Stimulated activated naive CD4-positive, alpha-beta T cell treated with Interleukin-2 at 50 U/mL for 16 hours (primary cell): ENCODE data around the gene COMTD1.
"Not testable (repeated sequence)": the region's sequence is repeated elsewhere in the genome, so short reads cannot be mapped to it uniquely, and the experiment has no call there.

Experiments
- DNase-seq: peaks from one replicate; lab custom pipeline; 2025; lab: John Stamatoyannopoulos, UW

The COMTD1 gene

DNA sequence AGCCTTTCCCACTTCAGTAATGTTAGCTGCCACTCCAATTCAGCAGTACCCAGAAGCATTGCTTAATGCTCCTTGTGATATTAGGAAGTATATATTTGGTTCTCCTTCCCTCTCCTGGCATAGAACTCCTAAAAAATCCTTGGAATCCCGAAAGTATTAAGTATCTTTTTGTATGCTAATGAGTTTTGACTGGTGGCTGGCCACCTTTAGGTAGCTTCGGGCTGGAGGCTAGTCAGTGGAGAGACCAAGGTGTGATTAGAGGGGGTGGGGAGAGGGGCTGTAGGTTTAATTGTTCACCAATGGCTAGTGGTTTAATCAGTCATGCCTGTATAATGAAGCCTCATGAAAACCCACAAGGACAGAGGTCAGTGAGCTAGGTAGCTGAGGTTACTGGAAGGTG is 12.2 kb downstream of the COMTD1 start:
- no peak for DNase-seq

- not testable (repeated sequence) for DNase-seq
These were observed 14.3 kb downstream of the COMTD1 start for GRCh38 chr10:75221492-75221891.

- no peak for DNase-seq
These were observed 15.5 kb downstream of the COMTD1 start for GRCh38 chr10:75220274-75220673.

DNA sequence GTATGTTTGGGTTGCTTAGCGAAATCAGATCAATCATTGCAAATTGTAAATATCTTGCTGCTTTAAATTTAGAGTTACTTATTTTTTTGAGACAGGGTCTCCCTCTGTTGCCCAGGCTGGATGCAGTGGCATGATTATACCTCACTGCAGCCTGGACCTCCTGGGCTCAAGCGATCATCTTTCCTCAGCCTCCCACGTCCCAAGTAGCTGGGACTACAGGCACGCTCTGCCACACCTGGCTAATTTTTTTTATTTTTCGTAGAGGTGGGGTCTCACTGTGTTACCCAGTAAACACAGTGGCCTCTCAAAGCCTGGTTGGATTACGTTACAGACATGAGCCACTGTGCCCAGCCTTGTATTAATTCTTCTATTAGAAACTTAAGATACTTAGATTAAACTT is 23.4 kb downstream of the COMTD1 start:
- DNase-seq: no peak

DNA sequence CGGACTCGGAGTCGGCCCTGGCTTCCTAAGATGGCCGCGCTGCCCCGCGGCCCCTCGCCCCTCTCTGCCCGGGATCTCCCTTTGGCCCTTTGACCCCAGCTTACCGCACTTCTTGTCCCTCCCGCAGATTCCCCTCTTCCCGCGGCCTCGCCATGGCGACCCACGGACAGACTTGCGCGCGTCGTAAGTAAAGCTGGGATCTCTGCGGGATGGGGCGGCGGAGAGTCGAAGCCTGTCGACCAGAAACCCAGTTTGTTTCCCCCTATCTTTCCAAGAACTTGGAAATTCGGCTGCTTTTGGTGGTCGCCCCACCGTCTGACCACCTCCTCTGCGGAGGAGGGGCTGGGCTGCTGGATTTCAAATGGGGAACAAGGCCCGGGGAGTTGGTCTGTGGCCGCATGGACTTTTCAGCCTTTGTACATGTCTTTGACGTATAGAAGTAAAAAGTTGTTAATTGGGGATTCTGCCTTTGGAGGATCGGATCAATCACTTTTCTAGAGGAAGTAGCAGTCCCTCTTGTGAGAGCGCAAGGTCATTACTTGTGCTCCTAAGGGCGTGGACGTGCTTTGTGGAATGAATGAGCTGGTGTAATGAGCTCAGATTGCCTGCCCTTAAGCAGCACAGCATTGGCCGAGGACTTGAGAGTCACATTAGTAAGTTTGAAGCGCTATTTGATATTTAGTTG is 24.6 kb downstream of the COMTD1 start:
- peak; percentile 34 for DNase-seq

GRCh38 chr10:75210282-75211006 is 25.3 kb downstream of the COMTD1 start, which contains the start of gene VDAC2:
VDAC2 (plus strand) TSS chr10:75210796; CDS start chr10:75211159, 363 bp downstream.
- peak; percentile 92 for DNase-seq

- DNase-seq: peak; percentile 78
These were observed 25.9 kb downstream of the COMTD1 start for GRCh38 chr10:75209921-75210281.

- no peak for DNase-seq
These were observed 26.5 kb downstream of the COMTD1 start for GRCh38 chr10:75209086-75209920.

DNA sequence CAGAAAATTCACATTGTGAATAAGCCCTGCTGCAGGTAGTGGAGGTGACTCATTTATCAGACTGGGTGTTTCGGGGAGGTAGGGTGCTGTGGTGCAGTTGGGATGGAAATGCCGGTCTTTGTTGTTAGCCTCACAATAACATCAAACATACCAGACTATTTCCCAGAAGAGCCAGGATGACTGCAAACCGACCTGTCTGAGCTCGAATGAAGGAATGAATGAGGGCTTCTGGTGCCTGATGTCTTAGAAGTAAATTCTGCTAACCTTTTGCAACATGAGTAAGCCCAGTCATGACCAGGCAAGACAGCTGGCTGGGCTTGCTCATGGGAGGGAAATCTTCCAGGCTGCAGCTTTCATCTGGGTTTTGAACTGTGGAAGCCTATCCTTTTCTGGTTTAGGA is 27.6 kb downstream of the COMTD1 start:
- no peak for DNase-seq

GRCh38 chr10:75207857-75208144 is 28.0 kb downstream of the COMTD1 start:
- no peak for DNase-seq

DNA sequence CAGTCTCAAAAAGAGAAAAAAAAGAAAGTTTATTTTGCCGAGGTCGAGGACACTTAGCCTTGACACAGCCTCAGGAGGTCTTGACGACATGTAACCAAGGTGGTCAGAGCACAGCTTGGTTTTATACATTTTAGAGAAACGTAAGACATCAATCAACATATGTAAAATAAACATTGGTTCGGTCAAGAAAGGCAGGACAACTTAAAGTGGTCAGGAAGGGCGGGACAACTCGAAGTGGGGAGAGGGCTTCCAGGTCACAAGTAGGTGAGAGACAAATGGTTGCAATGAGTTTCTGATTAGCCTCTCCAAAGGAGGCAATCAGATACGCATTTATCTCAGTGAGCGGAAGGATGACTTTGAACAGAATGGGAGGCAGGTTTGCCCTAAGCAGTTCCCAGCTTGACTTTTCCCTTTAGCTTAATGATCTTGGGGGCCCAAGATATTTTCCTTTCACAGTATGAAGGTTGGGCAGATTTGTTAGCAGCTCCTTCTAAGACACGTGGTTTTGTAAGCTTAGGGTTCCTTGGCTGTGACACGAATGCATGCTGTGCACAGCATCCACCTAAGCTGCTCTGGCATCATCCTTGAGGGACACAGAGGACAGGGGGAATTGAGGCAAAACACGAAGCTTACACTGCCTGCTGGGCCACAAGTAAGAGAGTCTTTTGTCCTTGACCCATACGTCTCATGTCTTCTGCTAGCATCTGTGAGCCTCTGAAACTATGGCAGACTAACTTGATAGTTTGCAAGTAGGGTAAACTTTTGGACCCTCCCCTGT is 28.5 kb downstream of the COMTD1 start:
- no peak for DNase-seq

DNA sequence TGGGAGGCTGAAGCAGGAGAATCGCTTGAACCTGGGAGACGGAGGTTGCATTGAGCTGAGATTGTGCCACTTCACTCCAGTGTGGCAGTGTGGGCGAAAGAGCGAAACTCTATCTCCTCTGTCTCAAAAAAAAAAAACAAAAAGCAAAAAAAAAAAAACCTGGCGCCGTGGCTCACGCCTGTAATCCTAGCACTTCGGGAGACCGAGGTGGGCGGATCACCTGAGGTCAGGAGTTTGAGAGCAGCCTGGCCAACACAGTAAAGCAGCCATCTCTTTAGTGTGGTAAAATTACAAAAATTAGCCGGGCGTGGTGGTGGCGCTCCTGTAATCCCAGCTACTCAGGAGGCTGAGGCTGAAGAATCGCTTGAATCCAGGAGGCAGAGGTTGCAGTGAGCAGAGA is 29.1 kb downstream of the COMTD1 start:
- DNase-seq: not testable (repeated sequence)

- DNase-seq: no peak
These were observed 29.8 kb downstream of the COMTD1 start for GRCh38 chr10:75205908-75206307.

GRCh38 chr10:75203724-75204123 is 32.0 kb downstream of the COMTD1 start:
- no peak for DNase-seq

- DNase-seq: not testable (repeated sequence)
These were observed 32.6 kb downstream of the COMTD1 start for GRCh38 chr10:75203046-75203620.

DNA sequence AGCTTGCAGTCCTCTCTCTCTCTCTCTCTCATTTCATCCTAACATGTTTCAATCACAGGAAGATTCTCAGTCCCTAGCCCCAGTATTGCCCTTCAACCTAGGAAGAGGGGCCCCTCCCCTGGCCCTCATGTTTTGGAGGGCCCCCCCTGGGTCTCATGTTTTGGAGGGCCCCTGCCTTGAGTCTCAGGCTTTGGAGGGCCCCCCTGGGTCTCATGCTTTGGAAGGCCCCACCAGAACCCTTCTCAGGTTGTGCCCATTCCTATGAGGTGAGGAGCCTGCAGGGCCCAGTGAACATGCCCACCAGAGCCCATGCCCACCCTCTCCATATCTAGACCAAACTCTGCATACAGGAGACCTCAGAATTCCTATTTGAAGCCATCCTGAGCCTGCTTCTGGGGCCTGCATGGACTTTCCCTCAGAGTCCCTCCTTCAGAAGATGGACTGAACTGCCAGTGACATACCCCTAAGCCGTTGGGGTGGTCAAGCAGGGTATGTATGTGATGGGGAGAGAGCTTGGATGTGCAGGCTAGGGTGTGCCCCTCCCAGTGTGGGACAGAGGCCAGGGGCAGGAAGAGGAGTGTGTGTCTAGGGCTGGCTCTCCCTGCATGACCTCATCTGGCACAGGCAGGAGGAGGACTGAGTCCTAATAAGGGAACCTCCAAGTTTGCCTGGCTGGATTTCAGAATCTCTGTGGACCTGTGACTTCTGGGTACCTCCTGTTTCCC is 33.3 kb downstream of the COMTD1 start:
- no peak for DNase-seq

- DNase-seq: no peak
These were observed 33.9 kb downstream of the COMTD1 start for GRCh38 chr10:75201793-75202307.

GRCh38 chr10:75199949-75200348 is 35.8 kb downstream of the COMTD1 start:
- DNase-seq: not testable (repeated sequence)

GRCh38 chr10:75197906-75198305 is 37.9 kb downstream of the COMTD1 start:
- no peak for DNase-seq

- DNase-seq: no peak
These were observed 38.7 kb downstream of the COMTD1 start for GRCh38 chr10:75197066-75197465.
